ENCODE data around the gene MYL10.

GRCh38 chr7:101676956-101677355, 47.9 kb upstream of the MYL10 start:
- TF ChIP-seq, protein P1, sequence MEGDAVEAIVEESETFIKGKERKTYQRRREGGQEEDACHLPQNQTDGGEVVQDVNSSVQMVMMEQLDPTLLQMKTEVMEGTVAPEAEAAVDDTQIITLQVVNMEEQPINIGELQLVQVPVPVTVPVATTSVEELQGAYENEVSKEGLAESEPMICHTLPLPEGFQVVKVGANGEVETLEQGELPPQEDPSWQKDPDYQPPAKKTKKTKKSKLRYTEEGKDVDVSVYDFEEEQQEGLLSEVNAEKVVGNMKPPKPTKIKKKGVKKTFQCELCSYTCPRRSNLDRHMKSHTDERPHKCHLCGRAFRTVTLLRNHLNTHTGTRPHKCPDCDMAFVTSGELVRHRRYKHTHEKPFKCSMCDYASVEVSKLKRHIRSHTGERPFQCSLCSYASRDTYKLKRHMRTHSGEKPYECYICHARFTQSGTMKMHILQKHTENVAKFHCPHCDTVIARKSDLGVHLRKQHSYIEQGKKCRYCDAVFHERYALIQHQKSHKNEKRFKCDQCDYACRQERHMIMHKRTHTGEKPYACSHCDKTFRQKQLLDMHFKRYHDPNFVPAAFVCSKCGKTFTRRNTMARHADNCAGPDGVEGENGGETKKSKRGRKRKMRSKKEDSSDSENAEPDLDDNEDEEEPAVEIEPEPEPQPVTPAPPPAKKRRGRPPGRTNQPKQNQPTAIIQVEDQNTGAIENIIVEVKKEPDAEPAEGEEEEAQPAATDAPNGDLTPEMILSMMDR (conservative IDR thresholded peaks at IDR 0.05), result no peak
- TF ChIP-seq EZH2 (IDR thresholded peaks at IDR 0.05; ENCODE audit: low read depth), result no peak
